H1 (cell line): ENCODE data around the gene ZNF385D. TPM values are rescaled to one million over a fixed set of nuclear protein-coding genes. Genes with fewer than 3 reads are reported as not detected.

Experiments
- CTCF ChIA-PET: fragments of 300-600 bp; sonication (Branson Sonifier 250); formaldehyde crosslinking; loops from one replicate; lab custom pipeline; 2021; ENCODE audit not compliant: partially characterized antibody; lab: Charles Lee
- POLR2A ChIA-PET: fragments of 300-600 bp; sonication (Branson Sonifier 250); formaldehyde crosslinking; loops from one replicate; lab custom pipeline; 2021; ENCODE audit warnings: inconsistent platforms; ENCODE audit not compliant: partially characterized antibody; lab: Charles Lee
- DNase-seq, 2 experiments: peaks; one replicate each; pipeline versions ENCODE4 v3.0.0 to v3.0.0-alpha.2; 2010 to 2022; ENCODE audit warnings: low spot score in 2 of 2, low read depth in 1 of 2, mixed read lengths in 1 of 2
- FAIRE-seq: peaks from 2 replicates; lab custom pipeline; 2011; peaks lifted over from hg19 to GRCh38; lab: Jason Lieb, UNC
- H2AFZ ChIP-seq: 2 replicates; pipeline ENCODE4 v1.8.1; 2012; ENCODE audit warnings: low read length, inconsistent platforms
- H2AK5ac ChIP-seq: 2 replicates; pipeline ENCODE4 v1.6.1; 2013; ENCODE audit warnings: low read depth, low read length
- H2BK120ac ChIP-seq: replicated peaks from 2 replicates; pipeline ENCODE3; 2013; ENCODE audit warnings: low read depth, low read length, inconsistent platforms
- H2BK12ac ChIP-seq: 2 replicates; pipeline ENCODE4 v1.6.1; 2013; ENCODE audit warnings: low read depth, low read length
- H2BK15ac ChIP-seq: 2 replicates; pipeline ENCODE4 v1.6.1; 2013; ENCODE audit warnings: low read length
- H2BK20ac ChIP-seq: 2 replicates; pipeline ENCODE4 v1.6.1; 2013; ENCODE audit warnings: low read length
- H2BK5ac ChIP-seq: 2 replicates; pipeline ENCODE4 v1.6.1; 2013; ENCODE audit warnings: low read depth, low read length
- H3K14ac ChIP-seq: 2 replicates; pipeline ENCODE4 v1.6.1; 2013; ENCODE audit warnings: inconsistent platforms; ENCODE audit not compliant: insufficient read length
- H3K18ac ChIP-seq: 2 replicates; pipeline ENCODE4 v1.6.1; 2013; ENCODE audit warnings: low read length; ENCODE audit errors: extremely low read depth
- H3K23ac ChIP-seq: 2 replicates; pipeline ENCODE4 v1.6.1; 2013; ENCODE audit warnings: inconsistent platforms; ENCODE audit not compliant: insufficient read length
- H3K23me2 ChIP-seq: 2 replicates; pipeline ENCODE4 v1.6.1; 2013; ENCODE audit warnings: low read depth, low read length
- H3K27ac ChIP-seq: 2 replicates; pipeline ENCODE4 v1.6.1; 2011; ENCODE audit warnings: low read depth, low read length, inconsistent platforms
- H3K27me3 ChIP-seq, 4 experiments: replicated peaks in 1 of 4; 1 replicate in 1 of 4; 2 replicates in 3 of 4; pipeline versions ENCODE4 v1.6.1 to v1.8.1; 2011 to 2013; ENCODE audit warnings: low read length in 3 of 4, mild to moderate bottlenecking in 3 of 4, inconsistent platforms in 2 of 4, mixed read lengths in 2 of 4, moderate library complexity in 1 of 4; ENCODE audit not compliant: control insufficient read depth in 3 of 4, insufficient read depth in 3 of 4; ENCODE audit errors: extremely low read depth in 1 of 4
- H3K36me3 ChIP-seq, 4 experiments: 2 replicates each; pipeline versions ENCODE4 v1.6.1 to v1.8.1; 2011 to 2013; ENCODE audit warnings: mild to moderate bottlenecking in 4 of 4, low read length in 3 of 4, moderate library complexity in 2 of 4, control low read depth in 1 of 4, inconsistent platforms in 1 of 4; ENCODE audit not compliant: insufficient read depth in 4 of 4, control insufficient read depth in 2 of 4
- H3K4ac ChIP-seq: replicated peaks from 2 replicates; pipeline ENCODE3; 2013; ENCODE audit warnings: low read length, low read depth, mixed read lengths, inconsistent platforms; ENCODE audit not compliant: insufficient read length
- H3K4me1 ChIP-seq, 4 experiments: replicated peaks in 1 of 4; 1 replicate in 1 of 4; 2 replicates in 3 of 4; pipeline versions ENCODE4 v1.6.1 to v1.8.1; 2011 to 2013; ENCODE audit warnings: low read length in 3 of 4, inconsistent platforms in 2 of 4, mixed read lengths in 1 of 4; ENCODE audit not compliant: insufficient read depth in 4 of 4, control insufficient read depth in 3 of 4
- H3K4me2 ChIP-seq, 2 experiments: 2 replicates each; pipeline versions ENCODE4 v1.6.1 to v1.8.1; 2011 to 2013; ENCODE audit warnings: low read depth in 2 of 2, low read length in 2 of 2, control low read depth in 1 of 2, inconsistent platforms in 1 of 2, mild to moderate bottlenecking in 1 of 2; ENCODE audit not compliant: insufficient read depth in 1 of 2
- H3K4me3 ChIP-seq, 4 experiments: fragments of 200-600, 300-600 bp in 1 of 4; sonication (generic), shearing (Covaris generic), sonication (Bioruptor Twin) in 1 of 4; 2 replicates each; pipeline versions ENCODE4 v1.5.1 to v1.8.1; 2011 to 2016; ENCODE audit warnings: low read length in 4 of 4, low read depth in 3 of 4, control low read depth in 2 of 4, inconsistent platforms in 2 of 4, mild to moderate bottlenecking in 2 of 4, mixed read lengths in 1 of 4, moderate library complexity in 1 of 4; ENCODE audit not compliant: insufficient read depth in 2 of 4; ENCODE audit errors: extremely low read depth in 1 of 4
- H3K56ac ChIP-seq: replicated peaks from 2 replicates; pipeline ENCODE3; 2013; ENCODE audit warnings: low read depth, mild to moderate bottlenecking, mixed read lengths, low read length, inconsistent platforms; ENCODE audit not compliant: insufficient read length
- H3K79me1 ChIP-seq: 2 replicates; pipeline ENCODE4 v1.6.1; 2013; ENCODE audit warnings: low read depth, low read length, control low read depth
- H3K79me2 ChIP-seq, 2 experiments: 2 replicates each; pipeline versions ENCODE4 v1.6.1 to v1.8.1; 2012 to 2013; ENCODE audit warnings: low read length in 2 of 2, mild to moderate bottlenecking in 2 of 2, inconsistent platforms in 1 of 2; ENCODE audit not compliant: insufficient read depth in 2 of 2, control insufficient read depth in 1 of 2
- H3K9ac ChIP-seq, 4 experiments: replicated peaks in 1 of 4; 1 replicate in 1 of 4; 2 replicates in 3 of 4; pipeline versions ENCODE4 v1.6.1 to v1.8.1; 2011 to 2013; ENCODE audit warnings: low read depth in 3 of 4, low read length in 3 of 4, control low read depth in 2 of 4, mild to moderate bottlenecking in 2 of 4, moderate library complexity in 2 of 4, inconsistent platforms in 1 of 4; ENCODE audit errors: extremely low read depth in 1 of 4
- H3K9me3 ChIP-seq, 2 experiments: 2 replicates each; pipeline versions ENCODE4 v1.6.1 to v1.8.1; 2012 to 2013; ENCODE audit warnings: mild to moderate bottlenecking in 2 of 2, moderate library complexity in 2 of 2, control low read depth in 1 of 2, inconsistent platforms in 1 of 2, low read depth in 1 of 2, low read length in 1 of 2, mixed read lengths in 1 of 2; ENCODE audit not compliant: insufficient read depth in 2 of 2
- H4K20me1 ChIP-seq, 2 experiments: replicated peaks in 1 of 2; 2 replicates each; pipeline versions ENCODE3 to v1.8.1; 2011 to 2013; ENCODE audit warnings: inconsistent platforms in 2 of 2, low read length in 2 of 2, mild to moderate bottlenecking in 1 of 2; ENCODE audit not compliant: insufficient read depth in 2 of 2, control insufficient read depth in 1 of 2
- H4K5ac ChIP-seq: 2 replicates; pipeline ENCODE4 v1.6.1; 2013; ENCODE audit warnings: low read length, low read depth, mixed read lengths, inconsistent platforms; ENCODE audit not compliant: insufficient read length
- H4K8ac ChIP-seq: 2 replicates; pipeline ENCODE4 v1.8.0; 2013; ENCODE audit warnings: mild to moderate bottlenecking, moderate library complexity, low read length, inconsistent platforms; ENCODE audit not compliant: insufficient read depth; ENCODE audit errors: extremely low read depth
- H4K91ac ChIP-seq: replicated peaks from 2 replicates; pipeline ENCODE3; 2013; ENCODE audit warnings: low read length, mixed read lengths, inconsistent platforms; ENCODE audit not compliant: insufficient read length
- CHD1 ChIP-seq: IDR thresholded peaks from 2 replicates; pipeline ENCODE4 v1.6.1; 2012; ENCODE audit warnings: low read depth, low read length, improper control_type of control experiment
- JUN ChIP-seq: IDR thresholded peaks from 2 replicates; pipeline ENCODE4 v1.6.1; 2011; ENCODE audit warnings: low read depth, mild to moderate bottlenecking, improper control_type of control experiment, low read length
- JUND ChIP-seq: IDR thresholded peaks from 2 replicates; pipeline ENCODE4 v1.6.1; 2011; ENCODE audit warnings: mild to moderate bottlenecking, improper control_type of control experiment, low read length
- POLR2AphosphoS5 ChIP-seq: IDR thresholded peaks from 2 replicates; pipeline ENCODE4 v1.6.1; 2011; ENCODE audit warnings: low read depth, low read length
- SAP30 ChIP-seq: fragments of 300-600 bp; sonication (generic); IDR thresholded peaks from 2 replicates; pipeline ENCODE4 v1.7.1; 2012; ENCODE audit warnings: low read length, moderate library complexity, mild to moderate bottlenecking, inconsistent platforms; ENCODE audit not compliant: insufficient read depth, insufficient replicate concordance
- SP1 ChIP-seq: IDR thresholded peaks from 2 replicates; pipeline ENCODE4 v1.6.1; 2011; ENCODE audit warnings: low read depth, low read length
- YY1 ChIP-seq: IDR thresholded peaks from 2 replicates; pipeline ENCODE4 v1.6.1; 2011; ENCODE audit warnings: low read depth, mild to moderate bottlenecking, low read length
- WGBS, 2 experiments: shearing (Covaris generic) in 1 of 2; methylation state at CpG; one replicate each; pipeline versions ENCODE4 v1.1.6 to v1.1.7; 2013 to 2015; ENCODE audit warnings: low lambda C conversion rate in 2 of 2, mixed read lengths in 2 of 2, inconsistent platforms in 1 of 2, low coverage in 1 of 2, missing lambda C conversion rate in 1 of 2; ENCODE audit not compliant: insufficient replicate concordance in 2 of 2, insufficient coverage in 1 of 2, insufficient read length in 1 of 2; ENCODE audit errors: extremely low coverage in 1 of 2, missing lambda C conversion rate in 1 of 2; 5-methylcytosine and 5-hydroxymethylcytosine counted together
- polyA plus RNA-seq, 7 experiments: library from polyadenylated mRNA; depleted of rRNA in 3 of 7; stranded (reverse) in 5 of 7; unstranded in 2 of 7; fragments of >200 nt in 5 of 7; fragments of 200-250 nt in 2 of 7; gene quantifications; 1 replicate in 5 of 7; 2 replicates in 1 of 7; 4 replicates in 1 of 7; pipeline versions ENCODE4 v1.2.1 to v1.2.3, GENCODE V29; 2011 to 2013; ENCODE audit warnings: missing spikeins in 2 of 7, mixed read lengths in 2 of 7
- total RNA-seq: library from RNA; stranded (reverse); fragmentation: NEBNext Ultra II Directional; extraction: Animal tissue kit (Norgen Biotek cat#: 25700); gene quantifications from 2 replicates; pipeline ENCODE4 v1.2.1, GENCODE V29; 2021
- TF ChIP-seq, protein P1 (sequence below): IDR thresholded peaks from 2 replicates; pipeline ENCODE4 v1.6.1; 2011; ENCODE audit warnings: low read depth, mild to moderate bottlenecking, low read length; ENCODE audit not compliant: insufficient read depth

ZNF385D gene
- total and polyA plus RNA-seq, 2 of the 8 experiments (the other 6 are each of a cell fraction or from before 2014, with no cell fraction given), result 5.9 to 10.8 TPM

DNA sequence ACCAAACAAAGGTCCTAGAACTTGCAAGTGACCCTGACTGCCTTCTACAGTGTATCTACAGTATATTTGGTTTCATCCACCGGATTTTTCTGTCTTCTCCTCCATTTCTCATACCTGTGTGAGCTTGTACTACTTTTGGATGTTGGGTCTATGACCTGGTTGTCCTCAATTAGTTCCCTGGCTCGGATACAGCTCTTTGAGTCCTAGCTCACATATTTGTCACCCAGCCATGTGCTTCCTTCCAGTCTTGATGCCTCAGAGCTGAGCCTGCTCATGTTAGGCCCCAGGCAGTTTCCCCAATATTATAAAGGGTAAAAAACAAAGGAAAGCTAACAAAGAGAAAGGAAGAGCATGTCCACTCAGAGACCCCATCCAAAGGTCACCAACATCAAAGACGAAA, 28.2 kb downstream of the ZNF385D start:
- no peak overlapping the region for H3K18ac ChIP-seq
- DNase-seq (no peak), FAIRE-seq (no peak)
- no peak overlapping the region for H3K4me3 ChIP-seq
- CTCF ChIA-PET, result no interaction called here
- no peak overlapping the region for H3K4me2 ChIP-seq
- no peak overlapping the region for H2BK20ac ChIP-seq
- H3K79me1 ChIP-seq, result no peaks in the 10 kb centered on the region; the same call in 1 of the 2 replicates
- no peak overlapping the region for H3K9ac ChIP-seq
- H4K91ac ChIP-seq, result no peak overlapping the region
- H3K23me2 ChIP-seq, result no peaks in the 10 kb centered on the region
- H2BK120ac ChIP-seq, result no peak overlapping the region
- POLR2A ChIA-PET, result no interaction called here
- H2AFZ ChIP-seq, result no peak overlapping the region
- H4K20me1 ChIP-seq, result no peaks in the 10 kb centered on the region
- no peak overlapping the region for H2BK12ac ChIP-seq
- H2BK15ac ChIP-seq, result no peak overlapping the region
- H3K4me1 ChIP-seq, result peaks cover 2 to 11% (median 6%) of the 10 kb centered on the region in 4 experiments; a peak in 5 of 7 replicates
- H3K14ac ChIP-seq, result no peak overlapping the region
- H3K79me2 ChIP-seq, result no peaks in the 10 kb centered on the region
- no peak overlapping the region for H3K4ac ChIP-seq
- no peaks in the 10 kb centered on the region for H3K9me3 ChIP-seq
- H4K8ac ChIP-seq, result no peak overlapping the region
- no peak overlapping the region for H2BK5ac ChIP-seq
- no peak overlapping the region for H4K5ac ChIP-seq
- H3K27ac ChIP-seq, result no peak overlapping the region
- H3K56ac ChIP-seq, result no peak overlapping the region
- no peaks in the 10 kb centered on the region for H3K36me3 ChIP-seq
- H3K23ac ChIP-seq, result no peak overlapping the region
- H3K27me3 ChIP-seq, result no peaks in the 10 kb centered on the region
- no peak overlapping the region for H2AK5ac ChIP-seq
- 97% methylated on average over 3 of the region's 3 CpGs; no CpG with 5 or more reads in 1 of the 2 experiments for WGBS, 2 experiments
- TF ChIP-seq SP1, result no peak
- TF ChIP-seq JUN, result no peak
- no peak for TF ChIP-seq YY1
- no peak for TF ChIP-seq CHD1
- TF ChIP-seq POLR2AphosphoS5, result no peak
- TF ChIP-seq, protein P1, sequence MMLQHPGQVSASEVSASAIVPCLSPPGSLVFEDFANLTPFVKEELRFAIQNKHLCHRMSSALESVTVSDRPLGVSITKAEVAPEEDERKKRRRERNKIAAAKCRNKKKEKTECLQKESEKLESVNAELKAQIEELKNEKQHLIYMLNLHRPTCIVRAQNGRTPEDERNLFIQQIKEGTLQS, result no peak
- no peak for TF ChIP-seq JUND
- no peak for TF ChIP-seq SAP30
